HCEC 1CT (cell line): ENCODE results near the gene NBPF26.
"Not testable (repeated sequence)": the region's sequence is repeated elsewhere in the genome, so short reads cannot be mapped to it uniquely, and the experiment has no call there.

Experiments
- DNase-seq: peaks from one replicate; pipeline ENCODE4 v3.0.0-alpha.2; 2017

Gene NBPF26

DNA sequence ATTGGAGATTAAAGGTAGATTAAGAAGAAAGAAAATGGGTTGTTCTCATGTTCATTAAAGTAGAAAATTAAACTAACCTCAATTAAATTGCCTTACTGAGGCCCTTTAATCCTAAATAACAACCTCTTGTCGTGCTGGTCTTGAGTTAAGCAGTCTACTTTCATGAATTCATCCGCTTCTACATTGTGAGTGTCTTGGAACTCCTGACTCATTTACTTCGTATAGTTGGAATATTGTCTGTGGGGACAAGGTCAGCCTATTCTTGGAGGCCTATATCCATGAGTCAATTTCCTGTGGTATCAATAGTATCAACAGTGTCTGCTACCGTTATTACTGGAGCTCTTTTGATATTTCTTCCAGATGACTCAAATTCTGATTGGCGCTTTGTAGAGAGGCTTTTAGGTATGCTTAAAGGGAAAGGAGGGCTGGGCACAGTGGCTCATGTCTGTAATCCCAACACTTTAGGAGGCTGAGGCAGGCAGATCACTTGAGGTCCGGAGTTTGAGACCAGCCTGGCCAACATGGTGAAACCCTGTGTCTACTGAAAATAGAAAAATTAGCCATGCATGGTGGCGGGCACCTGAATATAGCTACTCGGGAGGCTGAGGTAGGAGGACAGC lies 136.0 kb downstream of the NBPF26 start:
- peak; percentile 54 for DNase-seq

DNA sequence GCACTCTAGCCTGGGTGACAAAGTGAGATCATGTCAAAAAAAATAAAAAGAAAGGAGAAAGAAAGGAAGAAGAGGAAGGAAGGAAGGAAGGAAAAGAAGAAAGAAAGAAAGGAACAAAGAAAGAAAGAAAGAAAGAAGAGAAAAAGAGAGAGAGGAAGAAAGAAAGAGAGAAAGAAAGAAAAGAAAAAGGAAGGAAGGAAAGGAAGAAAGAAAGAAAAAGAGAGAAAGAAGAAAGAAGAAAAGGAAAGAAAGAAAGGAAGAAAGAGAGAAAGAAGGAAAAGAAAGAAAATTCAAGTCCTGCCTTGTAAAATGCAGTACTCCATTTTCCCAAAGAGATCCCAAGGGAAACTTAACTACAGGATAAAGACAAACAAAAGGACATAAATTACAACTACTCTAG lies 154.5 kb downstream of the NBPF26 start:
- DNase-seq, result not testable (repeated sequence)

DNA sequence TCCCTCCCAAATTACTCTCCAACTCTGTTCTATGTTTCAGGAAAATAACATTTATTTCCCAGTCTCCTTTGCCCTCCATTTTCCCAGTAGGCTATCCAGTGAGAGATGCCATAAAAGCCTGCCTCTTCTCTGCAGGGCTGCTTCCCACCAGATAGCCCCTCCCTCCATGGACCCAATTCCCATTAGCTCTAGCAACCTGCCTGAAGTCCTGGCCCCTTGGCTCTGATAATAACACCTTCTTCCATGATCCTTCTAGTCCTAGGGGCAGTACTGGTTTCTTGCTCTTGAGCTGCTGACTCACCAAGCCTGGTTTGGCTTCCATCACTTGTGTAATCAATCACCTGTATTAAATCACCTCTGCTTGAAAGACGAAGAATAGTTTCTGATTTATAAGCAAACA lies 156.3 kb downstream of the NBPF26 start:
- not testable (repeated sequence) for DNase-seq

DNA sequence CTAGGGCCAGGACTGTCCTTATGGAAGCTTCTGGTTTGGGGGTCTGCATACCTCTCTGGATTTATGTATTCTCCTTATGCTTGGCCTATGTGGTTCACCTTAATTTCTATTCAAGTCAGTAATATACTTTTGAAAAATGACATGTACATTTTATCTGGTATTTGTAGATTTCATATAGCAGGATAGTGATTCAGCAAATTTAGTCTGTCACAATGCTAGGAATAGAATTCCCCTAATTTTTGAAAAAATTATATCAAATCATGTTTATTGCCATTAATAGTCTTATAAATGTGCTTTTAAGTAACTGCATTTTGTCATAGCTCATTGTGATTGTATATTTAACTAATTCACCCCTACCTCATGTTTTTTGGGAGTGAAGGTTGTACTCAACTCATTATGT lies 158.2 kb downstream of the NBPF26 start:
- not testable (repeated sequence) for DNase-seq
